HS-5 (cell line): ENCODE data around the gene HERPUD1.
"Not testable (repeated sequence)": the region's sequence is repeated elsewhere in the genome, so short reads cannot be mapped to it uniquely, and the experiment has no call there.

Experiments
- DNase-seq: peaks from one replicate; pipeline ENCODE4 v3.0.0-alpha.2; 2012; ENCODE audit warnings: low read depth

HERPUD1 gene

DNA sequence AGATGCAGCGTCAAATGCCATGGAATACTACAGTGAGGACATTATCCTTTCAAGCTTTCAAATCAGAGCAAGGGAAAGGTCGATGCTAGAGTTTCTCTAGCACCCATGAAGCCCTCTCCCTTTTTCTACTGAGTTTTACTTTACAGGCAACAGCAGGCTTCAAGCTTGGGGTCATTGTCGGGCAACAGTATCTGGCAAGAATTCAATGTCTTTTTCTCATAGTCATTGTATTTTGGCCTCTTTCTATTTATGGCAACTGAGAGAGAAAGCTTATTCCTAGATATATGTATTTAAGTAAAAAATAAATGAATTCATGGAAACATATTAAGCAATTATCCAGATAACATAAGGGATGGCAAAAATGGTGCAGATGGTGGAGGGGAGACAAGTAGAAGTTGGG is 29.4 kb downstream of the HERPUD1 start:
- DNase-seq: no peak

DNA sequence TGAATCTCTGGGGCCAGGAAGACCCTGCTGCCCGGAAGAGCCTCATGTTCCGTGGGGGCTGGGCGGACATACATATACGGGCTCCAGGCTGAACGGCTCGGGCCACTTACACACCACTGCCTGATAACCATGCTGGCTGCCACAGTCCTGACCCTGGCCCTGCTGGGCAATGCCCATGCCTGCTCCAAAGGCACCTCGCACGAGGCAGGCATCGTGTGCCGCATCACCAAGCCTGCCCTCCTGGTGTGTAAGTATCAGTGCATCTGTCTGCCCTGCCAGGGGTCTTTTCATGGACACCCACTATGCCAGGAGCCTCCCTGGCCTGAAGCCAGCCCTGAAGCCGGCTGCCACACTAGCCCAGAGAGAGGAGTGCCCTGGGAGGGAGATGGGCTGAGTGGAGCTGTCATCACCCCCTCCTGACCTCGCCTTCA is 29.9 kb downstream of the HERPUD1 start, which contains the start of gene CETP:
CETP (plus strand) TSS at position 100 of the 431 bp plus-strand sequence; CDS start at position 130, 30 bp downstream.
- DNase-seq: no peak

DNA sequence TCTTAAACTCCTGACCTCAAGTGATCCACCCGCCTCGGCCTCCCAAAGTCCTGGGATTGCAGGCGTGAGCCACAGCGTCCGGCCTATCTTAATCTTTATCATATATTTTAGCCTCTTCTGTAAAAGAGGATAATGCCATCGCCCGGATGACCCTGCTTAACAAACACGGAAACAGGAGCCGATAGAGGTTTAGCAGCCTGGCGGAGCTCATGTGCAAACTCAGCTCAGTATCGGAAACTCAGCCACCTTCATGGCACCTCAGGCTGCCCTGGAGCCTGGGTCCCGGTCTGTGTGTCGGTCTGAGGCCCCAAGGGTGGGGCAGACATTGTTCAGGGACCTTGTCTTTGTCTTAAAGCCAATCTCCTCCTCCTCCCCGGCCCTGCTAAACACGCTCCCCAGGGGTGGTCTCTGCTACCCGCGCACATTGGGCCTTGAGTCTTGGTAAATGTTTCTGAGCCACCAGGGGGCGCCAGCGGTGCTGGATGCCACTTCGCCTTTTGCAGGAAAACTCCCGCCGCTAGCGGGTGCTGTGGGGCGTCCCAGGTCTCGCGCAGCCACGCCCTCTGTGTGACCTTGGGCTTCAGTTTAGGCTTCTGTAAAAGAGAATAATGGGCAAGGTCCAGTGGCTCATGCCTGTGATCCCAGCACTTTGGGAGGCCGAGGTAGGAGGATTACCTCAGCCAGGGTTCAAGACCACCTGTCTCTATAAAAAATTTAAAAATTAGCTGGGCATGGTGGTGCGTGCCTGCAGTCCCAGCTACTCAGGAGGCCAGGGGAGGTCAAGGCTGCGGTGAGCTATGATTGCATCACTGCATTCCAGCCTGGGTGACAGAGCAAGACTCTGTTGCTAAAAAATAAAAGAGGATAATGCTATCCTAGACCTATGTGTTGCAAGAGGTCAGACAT is 32.6 kb downstream of the HERPUD1 start:
- DNase-seq: peak; percentile 39

DNA sequence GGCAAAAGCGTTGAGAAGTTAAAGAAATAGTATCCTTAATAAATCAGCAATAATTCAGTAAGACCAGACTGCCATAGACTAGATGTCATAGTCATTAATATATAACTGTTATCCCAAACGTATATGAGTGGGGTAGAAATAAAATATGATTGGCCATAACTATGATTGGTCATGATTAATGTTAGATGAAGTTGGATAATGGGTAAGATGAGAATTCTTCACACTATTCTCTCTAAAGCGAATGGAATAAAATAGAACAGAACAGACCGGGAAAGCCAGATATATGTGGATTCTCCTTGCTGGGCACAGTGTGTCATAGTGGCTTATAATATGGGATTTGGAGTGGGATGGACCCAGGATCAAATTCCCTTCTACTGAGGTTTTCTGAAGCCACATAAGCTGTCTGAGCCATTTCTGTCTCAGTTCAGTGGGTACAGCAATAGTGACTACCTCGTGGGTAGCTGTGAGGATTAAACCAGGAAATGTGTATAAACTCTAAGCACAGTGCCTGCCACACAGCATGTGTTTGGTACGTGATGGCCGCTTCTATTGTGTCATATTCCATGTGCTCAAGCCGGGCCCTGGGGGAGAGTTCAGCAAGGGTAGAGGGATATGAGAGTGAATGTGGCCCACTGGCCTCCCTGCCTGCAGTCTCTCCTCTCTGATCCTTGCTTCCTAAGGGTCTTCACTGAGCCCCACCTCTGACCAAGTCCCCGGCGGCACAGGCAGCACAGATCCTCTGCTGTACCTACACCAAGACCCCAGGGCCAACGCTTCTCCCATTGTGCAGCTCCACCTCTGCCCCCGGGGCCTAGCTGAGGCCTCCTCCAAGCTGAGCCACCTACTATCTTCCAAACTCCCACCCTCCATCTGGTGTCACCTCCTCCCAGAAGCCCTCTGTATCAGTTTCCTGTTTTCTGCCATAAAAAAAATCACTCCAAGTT is 33.5 kb downstream of the HERPUD1 start:
- no peak for DNase-seq

DNA sequence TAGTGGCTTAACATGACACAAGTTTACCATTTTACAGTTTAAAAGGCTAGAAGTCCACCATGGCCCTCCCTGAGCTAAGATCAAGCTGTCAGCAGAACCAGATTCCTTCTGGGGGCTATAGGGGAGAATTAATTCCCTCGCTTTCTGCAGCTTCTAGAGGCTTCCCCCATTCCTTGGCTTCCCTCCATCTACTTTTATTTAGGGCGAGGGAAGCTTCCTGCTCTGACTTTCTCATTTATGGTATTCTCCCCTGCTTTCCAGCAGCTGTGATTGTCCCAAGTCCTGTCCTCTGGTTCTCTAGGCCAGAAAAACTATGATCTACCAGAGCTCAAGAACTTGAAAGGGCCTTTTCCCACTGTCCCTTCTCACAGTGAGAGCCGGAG is 34.1 kb downstream of the HERPUD1 start:
- no peak for DNase-seq

DNA sequence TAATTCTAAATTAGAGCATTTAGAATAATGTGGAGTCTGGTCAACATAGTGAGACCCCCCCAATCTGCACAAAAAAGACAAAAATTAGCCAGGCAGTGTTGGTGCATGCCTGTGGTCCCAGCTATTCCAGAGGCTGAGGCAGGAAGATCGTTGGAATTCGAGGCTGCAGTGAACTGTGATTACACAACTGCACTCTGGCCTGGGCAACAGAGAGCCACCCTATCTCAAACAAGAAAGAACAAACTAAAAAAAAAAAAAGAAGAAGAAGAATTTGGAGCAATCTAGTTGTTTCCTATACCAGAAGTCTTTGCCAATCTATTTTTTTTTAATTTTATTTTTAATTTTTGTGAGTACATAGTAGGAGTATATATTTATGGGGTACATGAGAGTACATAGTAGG is 35.8 kb downstream of the HERPUD1 start:
- DNase-seq: no peak

DNA sequence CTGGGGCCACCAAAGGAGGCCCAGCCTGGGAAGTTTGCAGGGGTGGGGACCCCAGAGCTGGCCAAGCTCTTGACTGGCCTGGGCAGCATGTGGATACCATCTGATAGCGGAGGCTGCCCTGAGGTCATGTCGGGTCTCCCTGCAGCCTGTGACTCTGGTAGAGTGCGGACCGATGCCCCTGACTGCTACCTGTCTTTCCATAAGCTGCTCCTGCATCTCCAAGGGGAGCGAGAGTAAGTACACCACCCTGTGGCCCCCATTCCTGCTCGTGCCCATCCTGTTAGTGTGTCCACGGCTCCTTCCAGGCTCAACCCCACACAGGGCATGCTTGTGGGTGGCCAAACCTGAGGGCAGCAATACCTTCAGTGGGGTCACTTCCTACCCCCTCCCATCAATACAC is 37.8 kb downstream of the HERPUD1 start:
- DNase-seq: no peak

DNA sequence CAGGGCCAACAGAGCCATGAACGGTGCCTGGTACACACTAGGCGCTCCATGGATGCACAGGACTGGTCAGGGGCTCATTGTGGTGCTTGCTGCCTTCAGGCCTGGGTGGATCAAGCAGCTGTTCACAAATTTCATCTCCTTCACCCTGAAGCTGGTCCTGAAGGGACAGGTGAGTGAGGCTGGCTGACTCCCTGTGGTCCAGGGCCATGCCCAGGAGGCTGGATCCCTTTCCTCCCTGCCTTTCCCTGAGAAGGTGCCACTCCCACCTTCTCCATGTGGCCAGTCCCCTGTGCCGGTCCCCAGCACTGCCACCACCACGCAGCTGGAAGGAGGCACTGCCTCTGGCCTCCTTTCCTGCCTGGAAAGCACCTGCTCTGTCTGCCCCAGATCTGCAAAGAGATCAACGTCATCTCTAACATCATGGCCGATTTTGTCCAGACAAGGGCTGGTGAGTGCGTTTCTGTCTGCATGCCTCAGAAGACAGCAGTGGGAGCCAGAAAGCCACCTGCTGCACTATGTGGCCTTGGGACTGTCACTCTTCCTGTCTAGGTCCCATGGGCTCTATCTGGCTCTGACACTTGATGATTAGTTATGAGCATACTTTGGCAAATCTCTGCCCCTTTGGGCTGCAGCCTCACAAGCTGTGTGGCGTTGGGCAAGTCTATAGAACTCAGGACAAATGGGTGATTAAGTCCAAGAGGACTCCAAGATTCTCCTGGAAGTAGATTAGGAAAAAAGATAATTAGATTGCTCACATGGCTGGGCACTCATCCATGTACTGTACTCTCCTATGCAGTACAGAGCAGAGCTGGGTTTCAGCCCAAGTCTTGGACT is 39.2 kb downstream of the HERPUD1 start:
- DNase-seq: no peak

DNA sequence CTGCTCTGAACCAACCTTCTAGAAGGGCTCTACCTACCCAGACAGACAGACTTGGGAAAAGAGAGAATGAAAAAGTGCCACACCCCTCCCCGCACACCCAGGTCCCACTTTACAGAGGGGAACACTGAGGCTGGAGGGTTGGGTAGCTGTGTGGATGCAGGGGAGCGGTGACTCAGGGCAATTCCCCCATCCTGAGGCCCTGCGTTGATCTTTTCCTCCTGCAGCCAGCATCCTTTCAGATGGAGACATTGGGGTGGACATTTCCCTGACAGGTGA is 39.8 kb downstream of the HERPUD1 start:
- no peak for DNase-seq

DNA sequence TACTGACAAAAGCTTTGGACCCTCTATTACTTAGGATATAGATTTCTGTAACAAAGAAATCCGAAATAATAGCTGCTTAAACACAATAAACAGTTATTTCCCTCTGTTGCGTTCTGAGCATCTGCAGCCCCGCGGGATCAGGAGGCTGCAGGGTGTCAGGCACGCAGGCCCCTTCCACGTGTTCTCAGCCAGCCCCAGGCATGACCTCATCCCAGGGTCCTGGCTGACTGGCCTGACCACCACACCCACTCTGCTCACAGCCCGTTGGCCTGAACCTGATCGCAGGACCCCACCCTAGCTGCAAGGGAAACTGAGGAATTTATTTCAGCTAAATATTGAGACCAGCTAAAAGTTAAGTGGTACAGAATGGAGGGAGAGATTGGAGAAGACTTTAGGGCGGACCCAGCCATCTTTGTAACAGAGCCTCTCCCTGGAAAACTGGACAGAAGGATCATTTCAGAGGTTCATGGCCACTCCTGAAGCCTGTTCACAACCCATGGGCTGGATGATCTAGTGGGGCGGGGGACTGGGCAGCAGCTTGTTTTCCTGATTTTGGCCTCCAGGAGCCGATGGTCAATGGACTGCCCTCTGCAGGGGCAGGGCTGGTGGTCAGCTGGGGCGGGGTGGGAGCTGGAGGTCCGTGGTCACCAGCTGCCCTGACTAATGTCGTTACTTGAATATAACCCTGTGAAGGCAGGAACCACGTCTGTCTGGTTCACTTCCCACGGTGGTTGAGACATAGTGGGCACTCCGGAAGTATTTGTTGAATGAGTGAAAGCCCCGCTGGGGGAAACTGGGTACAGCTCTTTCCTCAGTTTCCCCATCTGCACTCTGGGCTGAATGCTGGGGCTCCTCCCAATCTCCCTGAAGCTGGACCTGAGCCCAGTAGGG is 40.7 kb downstream of the HERPUD1 start:
- DNase-seq: no peak

DNA sequence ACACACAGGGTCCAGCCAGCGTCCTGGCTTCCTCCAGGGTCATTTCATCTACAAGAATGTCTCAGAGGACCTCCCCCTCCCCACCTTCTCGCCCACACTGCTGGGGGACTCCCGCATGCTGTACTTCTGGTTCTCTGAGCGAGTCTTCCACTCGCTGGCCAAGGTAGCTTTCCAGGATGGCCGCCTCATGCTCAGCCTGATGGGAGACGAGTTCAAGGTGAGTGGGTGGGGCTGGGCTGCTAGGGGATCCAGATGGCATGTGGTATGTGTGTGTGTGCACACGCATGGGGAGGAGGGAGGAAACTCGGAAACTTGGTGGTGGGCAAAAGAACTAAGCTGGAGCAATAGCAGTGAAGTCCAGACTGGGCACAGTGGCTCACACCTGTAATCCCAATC is 41.4 kb downstream of the HERPUD1 start:
- no peak for DNase-seq

DNA sequence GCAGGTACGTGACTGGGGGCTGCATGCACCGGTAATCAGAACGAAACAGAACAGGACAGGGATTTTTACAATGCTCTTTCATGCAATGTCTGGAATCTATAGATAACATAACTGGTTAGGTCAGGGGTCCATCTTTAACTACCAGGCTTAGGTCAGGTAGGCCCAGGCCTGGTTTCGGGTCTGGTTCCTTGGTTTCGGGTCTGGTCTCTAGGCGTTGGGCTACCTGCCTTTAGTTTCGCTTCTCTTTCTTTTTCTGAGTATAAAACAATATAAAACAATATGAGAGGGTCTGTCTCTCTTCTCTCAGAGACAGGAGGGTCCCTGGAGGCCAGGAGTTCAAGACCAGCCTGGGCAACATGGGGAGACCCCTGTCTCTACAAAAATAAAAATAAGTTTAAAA is 42.0 kb downstream of the HERPUD1 start:
- DNase-seq: not testable (repeated sequence)

DNA sequence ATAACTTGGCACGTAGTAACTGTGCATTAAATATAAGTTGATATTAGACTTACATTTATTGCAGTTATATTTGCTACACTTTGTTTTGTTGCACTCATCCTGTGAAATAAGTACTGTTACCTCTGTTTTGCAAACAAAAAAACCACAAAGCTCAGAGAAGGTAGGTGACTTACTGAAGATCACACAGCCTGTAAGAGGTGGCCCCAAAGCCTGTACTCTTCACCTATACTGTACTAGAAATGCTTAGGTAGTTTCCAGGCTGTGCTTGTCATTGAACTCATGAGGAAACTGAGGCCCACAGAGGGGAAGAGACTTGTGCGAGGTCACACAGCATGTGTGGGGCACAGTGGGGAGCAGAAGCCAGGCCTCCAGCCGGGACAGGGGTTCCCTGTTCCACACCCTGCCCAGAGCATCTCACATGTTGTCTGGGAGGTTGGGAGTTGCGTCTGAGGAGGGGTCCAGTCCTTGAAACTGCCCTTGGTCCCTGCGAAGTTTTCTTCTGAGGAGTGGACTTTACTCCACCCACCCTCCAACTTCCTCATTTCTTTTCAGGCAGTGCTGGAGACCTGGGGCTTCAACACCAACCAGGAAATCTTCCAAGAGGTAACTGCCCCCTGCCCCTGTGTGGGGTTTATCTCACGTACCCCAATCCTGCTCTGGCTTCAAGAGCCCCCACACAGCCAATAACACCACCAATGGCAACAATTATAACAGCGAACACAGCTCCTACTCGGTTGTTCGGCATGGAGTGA is 42.8 kb downstream of the HERPUD1 start:
- no peak for DNase-seq

DNA sequence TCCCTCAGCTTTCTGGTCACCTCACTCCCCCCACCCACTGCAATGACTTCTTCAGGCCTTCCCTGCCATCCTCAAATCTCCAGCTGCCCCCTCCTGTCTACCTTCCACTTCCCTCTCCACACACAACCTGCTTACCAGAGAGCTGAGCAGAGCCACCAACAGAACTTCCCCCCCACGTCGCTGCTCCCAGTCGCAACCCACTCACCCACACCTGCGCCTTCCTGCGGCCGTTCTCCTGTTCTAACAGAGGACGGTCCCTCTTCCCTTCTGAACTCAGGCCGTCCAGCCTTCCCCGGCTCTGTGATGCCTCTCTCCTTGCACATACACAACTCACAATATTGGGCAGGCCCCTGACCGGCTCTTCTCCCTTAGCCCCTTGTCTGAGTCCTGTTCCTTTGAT is 43.8 kb downstream of the HERPUD1 start:
- no peak for DNase-seq

DNA sequence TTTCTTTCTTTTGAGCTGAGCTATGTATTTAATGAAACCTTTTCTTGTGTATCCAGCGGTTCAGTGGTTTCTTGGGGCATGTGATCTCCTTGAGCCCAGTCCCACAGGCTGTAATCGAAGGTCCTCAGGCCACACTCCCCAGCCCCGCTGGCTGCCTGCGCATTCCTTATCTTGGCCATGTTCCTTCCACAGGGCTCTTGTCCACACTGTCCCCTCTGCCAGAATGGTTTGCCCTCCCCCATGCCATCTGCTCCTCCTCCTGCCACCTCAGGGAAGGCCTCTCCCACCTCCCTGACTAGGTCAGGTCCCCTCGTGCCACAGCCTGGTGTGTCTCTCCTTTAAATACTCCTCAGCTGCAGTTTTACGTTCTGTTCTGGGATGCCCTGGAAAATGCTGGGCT is 45.3 kb downstream of the HERPUD1 start:
- no peak for DNase-seq

DNA sequence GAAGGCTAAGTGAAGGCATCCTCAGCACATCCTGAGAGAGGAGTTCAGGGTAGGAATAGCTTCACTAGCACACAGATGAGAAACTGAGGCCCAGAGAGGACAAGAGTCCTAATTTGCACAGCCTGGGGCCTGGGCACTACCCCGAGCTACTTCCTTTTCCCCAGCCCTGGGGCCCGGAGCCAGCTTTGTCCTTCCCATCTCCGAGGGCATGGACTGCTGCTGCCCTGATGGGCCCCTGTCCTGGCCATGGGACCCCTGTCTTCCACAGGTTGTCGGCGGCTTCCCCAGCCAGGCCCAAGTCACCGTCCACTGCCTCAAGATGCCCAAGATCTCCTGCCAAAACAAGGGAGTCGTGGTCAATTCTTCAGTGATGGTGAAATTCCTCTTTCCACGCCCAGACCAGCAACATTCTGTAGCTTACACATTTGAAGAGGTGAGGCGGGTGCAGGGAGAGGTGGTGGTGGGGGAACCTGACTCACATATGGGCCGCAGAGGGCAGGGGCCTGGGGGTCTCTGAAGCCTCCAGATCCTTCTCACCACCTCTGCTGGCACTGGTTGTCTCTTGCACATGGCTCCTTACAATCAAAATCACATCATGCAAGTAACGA is 46.0 kb downstream of the HERPUD1 start:
- no peak for DNase-seq

DNA sequence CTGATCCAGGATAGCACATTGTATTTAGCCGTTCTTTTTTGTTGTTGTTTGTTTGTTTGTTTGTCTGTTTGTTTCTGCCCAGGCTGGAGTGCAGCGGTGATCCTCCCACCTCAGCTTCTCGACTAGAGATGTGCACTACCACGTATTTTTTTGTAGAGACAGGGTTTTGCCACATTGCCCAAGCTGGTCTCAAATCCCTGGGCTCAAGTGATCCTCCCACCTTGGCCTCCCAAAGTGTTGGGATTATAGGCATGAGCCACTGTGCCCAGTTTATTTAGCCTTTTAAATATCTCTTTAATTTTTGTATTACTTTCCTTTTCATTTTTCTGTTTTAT is 48.2 kb downstream of the HERPUD1 start:
- DNase-seq: no peak

DNA sequence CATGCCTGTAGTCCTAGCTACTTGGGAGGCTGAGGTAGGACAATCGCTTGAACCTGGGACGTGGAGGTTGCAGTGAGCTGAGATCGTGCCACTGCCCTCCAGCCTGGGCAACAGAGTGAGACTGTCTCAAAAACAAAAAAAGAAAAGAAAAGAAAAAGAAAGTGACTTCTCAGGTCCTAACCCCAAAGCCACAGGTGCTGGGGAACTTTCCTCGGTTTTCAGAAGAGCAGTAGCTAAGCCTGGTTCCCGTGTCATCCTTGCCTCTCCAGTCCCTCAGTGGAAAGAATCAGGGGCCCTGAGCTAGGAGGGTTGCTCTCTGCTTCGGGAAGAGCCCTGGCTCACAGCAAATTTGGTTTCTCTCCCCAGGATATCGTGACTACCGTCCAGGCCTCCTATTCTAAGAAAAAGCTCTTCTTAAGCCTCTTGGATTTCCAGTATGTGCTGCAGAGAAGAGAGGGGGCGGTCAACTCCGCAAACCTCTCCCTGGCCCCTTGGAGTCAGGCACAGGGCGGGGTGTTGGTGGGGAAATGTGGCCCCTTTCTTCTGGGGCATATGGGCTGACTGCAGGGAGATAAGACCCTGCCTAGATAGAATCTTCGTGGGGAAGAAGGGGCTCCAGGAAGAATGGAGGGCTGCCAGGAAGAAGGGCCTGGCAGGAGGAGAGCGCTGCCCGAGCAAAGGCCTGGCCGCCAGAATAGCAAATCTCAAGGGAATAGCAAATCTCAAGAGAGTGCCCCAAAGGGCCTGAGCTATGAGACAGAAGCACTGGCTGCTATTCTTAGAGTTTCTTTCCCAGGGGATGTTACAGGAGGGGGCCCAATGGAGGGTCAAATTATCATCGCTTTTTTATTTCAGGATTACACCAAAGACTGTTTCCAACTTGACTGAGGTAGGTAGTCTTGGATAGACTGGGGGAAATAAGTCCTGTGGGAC is 49.1 kb downstream of the HERPUD1 start:
- DNase-seq: no peak

DNA sequence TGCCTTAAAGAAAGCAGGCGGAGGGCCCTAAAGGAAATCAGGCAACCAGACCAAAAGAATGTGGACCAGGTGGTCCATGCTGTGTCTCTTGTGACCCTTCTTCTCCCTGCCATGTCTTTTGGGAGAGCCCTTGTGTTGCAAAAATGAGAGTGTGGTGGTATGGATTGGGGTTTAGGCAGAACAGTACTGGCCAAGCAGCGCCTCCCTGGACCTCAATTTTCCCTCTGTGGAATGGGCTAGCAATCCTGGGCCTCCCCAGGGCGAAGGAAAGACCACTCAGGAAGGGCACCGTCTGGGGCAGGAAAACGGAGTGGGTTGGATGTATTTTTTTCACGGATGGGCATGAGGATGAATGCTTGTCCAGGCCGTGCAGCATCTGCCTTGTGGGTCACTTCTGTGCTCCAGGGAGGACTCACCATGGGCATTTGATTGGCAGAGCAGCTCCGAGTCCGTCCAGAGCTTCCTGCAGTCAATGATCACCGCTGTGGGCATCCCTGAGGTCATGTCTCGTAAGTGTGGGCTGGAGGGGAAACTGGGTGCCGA is 49.9 kb downstream of the HERPUD1 start:
- DNase-seq: no peak
